Activated CD8-positive, alpha-beta memory T cell treated with anti-CD3 and anti-CD28 coated beads for 36 hours (primary cell): ENCODE measurements around the gene GJB5. TPM values are rescaled to one million over a fixed set of nuclear protein-coding genes. Genes with fewer than 3 reads are reported as not detected.

ENCODE experiments used
- CTCF ChIA-PET: fragments of 350-600 bp; sonication (Branson Sonifier 250); formaldehyde crosslinking; loops from one replicate; lab custom pipeline; 2021; ENCODE audit warnings: antibody characterized with exemption; lab: Charles Lee
- POLR2A ChIA-PET: fragments of 350-600 bp; sonication (Branson Sonifier 250); formaldehyde crosslinking; loops from one replicate; lab custom pipeline; 2021; ENCODE audit warnings: antibody characterized with exemption; lab: Charles Lee
- total RNA-seq, 2 experiments: library from RNA; stranded (reverse); gene quantifications; one replicate each; pipeline ENCODE4 v1.2.3, GENCODE V29; 2021

GJB5 gene
- total RNA-seq, 2 experiments from 2014 or later: not detected

GRCh38 chr1:34786521-34787325, 31.9 kb downstream of the GJB5 start:
- ChIA-PET POLR2A (interaction anchor here (0.9 kb wide), 1 partner anchor 80 kb away, joined by 3 read pairs; no protein-coding TSS in a partner anchor), CTCF (interaction anchor here (0.6 to 2.6 kb wide), 6 partner anchors 15 to 80 kb away, joined by 4 to 10 read pairs (median 6); partner anchors contain the start of gene SMIM12)

- ChIA-PET CTCF (interaction anchor here (1.1 to 2.6 kb wide), 3 partner anchors 65 to 77 kb away, joined by 3 to 10 read pairs (median 8); partner anchors contain the start of gene SMIM12), POLR2A (interaction anchor here (0.9 kb wide), 1 partner anchor 79 kb away, joined by 3 read pairs; no protein-coding TSS in a partner anchor)
Observed at GRCh38 chr1:34787461-34788420, 32.9 kb downstream of the GJB5 start.

- ChIA-PET POLR2A (no interaction called here), CTCF (interaction anchor here (1.7 kb wide), 1 partner anchor 62 kb away, joined by 5 read pairs; no protein-coding TSS in a partner anchor)
Observed at GRCh38 chr1:34790985-34791384, 36.1 kb downstream of the GJB5 start.

GRCh38 chr1:34792424-34792823, 37.6 kb downstream of the GJB5 start:
- POLR2A ChIA-PET: no interaction called here
- CTCF ChIA-PET: no interaction called here

GRCh38 chr1:34792868-34793727, 38.3 kb downstream of the GJB5 start, which contains the start of gene GJA4:
Gene GJA4 (plus strand): TSS chr1:34792999. CDS start chr1:34794214, 1,215 bp downstream.
- ChIA-PET POLR2A (no interaction called here), CTCF (no interaction called here)

- POLR2A ChIA-PET: no interaction called here
Observed at GRCh38 chr1:34794001-34794789, 39.3 kb downstream of the GJB5 start.

GRCh38 chr1:34794790-34795180, 39.9 kb downstream of the GJB5 start:
- ChIA-PET CTCF (no interaction called here), POLR2A (no interaction called here)

More at GRCh38 chr1:34794001-34794789, 39.3 kb downstream of the GJB5 start:
- CTCF ChIA-PET: no interaction called here

GRCh38 chr1:34795916-34796315, 41.1 kb downstream of the GJB5 start:
- POLR2A ChIA-PET: no interaction called here
- CTCF ChIA-PET: no interaction called here

- ChIA-PET POLR2A (no interaction called here), CTCF (interaction anchor here (0.7 to 2.3 kb wide), 2 partner anchors 15 to 55 kb away, joined by 3 to 7 read pairs; no protein-coding TSS in a partner anchor)
Observed at GRCh38 chr1:34796990-34797389, 42.1 kb downstream of the GJB5 start.

- CTCF ChIA-PET: interaction anchor here (0.7 kb wide), 1 partner anchor 1016 kb away, joined by 3 read pairs; no protein-coding TSS in a partner anchor
Observed at GRCh38 chr1:34800214-34800613, 45.4 kb downstream of the GJB5 start.

GRCh38 chr1:34803770-34804169, 48.9 kb downstream of the GJB5 start:
- POLR2A ChIA-PET: no interaction called here
- CTCF ChIA-PET: no interaction called here

More at GRCh38 chr1:34800214-34800613, 45.4 kb downstream of the GJB5 start:
- POLR2A ChIA-PET: interaction anchor here (0.6 kb wide), 1 partner anchor 220 kb away, joined by 13 read pairs; no protein-coding TSS in a partner anchor

- CTCF ChIA-PET: no interaction called here
- POLR2A ChIA-PET: no interaction called here
Observed at GRCh38 chr1:34806396-34806795, 51.5 kb downstream of the GJB5 start.

Other genes with a start within 250 kb of the GJB5 start
- not detected for gene GJB4, start 4.7 kb downstream of the GJB5 start, total RNA-seq
- not detected for gene GJB3, start 26.2 kb downstream of the GJB5 start, total RNA-seq
- not detected for gene GJA4, start 38.0 kb downstream of the GJB5 start, total RNA-seq
- gene SMIM12, start 104.7 kb downstream of the GJB5 start, total RNA-seq: 10 to 100 TPM; 73.8 to 75.2 TPM
- under 1 TPM; 0.72 to 0.80 TPM for gene DLGAP3, start 174.6 kb downstream of the GJB5 start, total RNA-seq
- 10 to 100 TPM; 29.0 to 30.8 TPM for gene TMEM35B, start 230.3 kb downstream of the GJB5 start, total RNA-seq